GM12892 (cell line): Measurements from ENCODE around the gene AFG3L2.

Experiments
- POLR2A ChIP-seq: IDR thresholded peaks from 2 replicates; pipeline ENCODE4 v1.6.1; 2011; ENCODE audit warnings: low read depth, low read length, control low read depth
- POLR2AphosphoS5 ChIP-seq: IDR thresholded peaks from 2 replicates; pipeline ENCODE4 v1.6.1; 2011; ENCODE audit warnings: low read depth, low read length, control low read depth
- TAF1 ChIP-seq: IDR thresholded peaks from 2 replicates; pipeline ENCODE4 v1.6.1; 2011; ENCODE audit warnings: low read depth, mild to moderate bottlenecking, control low read depth, low read length, borderline replicate concordance

DNA sequence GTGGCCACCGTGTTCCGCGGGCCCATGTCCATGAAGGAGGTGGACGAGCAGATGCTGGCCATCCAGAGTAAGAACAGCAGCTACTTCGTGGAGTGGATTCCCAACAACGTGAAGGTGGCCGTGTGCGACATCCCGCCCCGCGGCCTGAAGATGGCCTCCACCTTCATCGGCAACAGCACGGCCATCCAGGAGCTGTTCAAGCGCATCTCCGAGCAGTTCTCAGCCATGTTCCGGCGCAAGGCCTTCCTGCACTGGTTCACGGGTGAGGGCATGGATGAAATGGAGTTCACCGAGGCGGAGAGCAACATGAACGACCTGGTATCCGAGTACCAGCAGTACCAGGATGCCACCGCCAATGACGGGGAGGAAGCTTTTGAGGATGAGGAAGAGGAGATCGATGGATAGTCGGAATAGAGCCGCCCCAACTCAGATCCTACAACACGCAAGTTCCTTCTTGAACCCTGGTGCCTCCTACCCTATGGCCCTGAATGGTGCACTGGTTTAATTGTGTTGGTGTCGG is 51.2 kb downstream of the AFG3L2 start:
- no peak for TF ChIP-seq POLR2AphosphoS5
- TF ChIP-seq POLR2A, result no peak
- TF ChIP-seq TAF1, result no peak
